ENCODE measurements around the gene ENDOU. TPM values are rescaled to one million over a fixed set of nuclear protein-coding genes. Genes with fewer than 3 reads are reported as not detected.

The ENDOU gene
- total RNA-seq, 1 experiment from 2014 or later = not detected

GRCh38 chr12:47755655-47756562 is 30.6 kb upstream of the ENDOU start:
- Histone ChIP-seq H3K9me3 (ENCODE audit: control insufficient read depth, insufficient read depth, low read depth, low read length) (no peaks in the 10 kb centered on the region), H3K27ac (ENCODE audit: low read length) (no peak overlapping the region), H3K27me3 (ENCODE audit: control insufficient read depth, insufficient read depth, low read length) (no peaks in the 10 kb centered on the region), H3K4me1 (ENCODE audit: control insufficient read depth, insufficient read depth, low read length) (peaks cover 30% of the 10 kb centered on the region), H3K36me3 (ENCODE audit: control insufficient read depth, insufficient read depth, low read length) (no peaks in the 10 kb centered on the region), H3K4me3 (ENCODE audit: low read depth in 2 of 2, low read length in 2 of 2) (no peak overlapping the region)
- TF ChIP-seq REST (IDR thresholded peaks at IDR 0.05; ENCODE audit: insufficient read depth in 1 of 2, low read depth in 2 of 2, low read length in 1 of 2) (no peak), TCF7L2 (IDR thresholded peaks at IDR 0.05; ENCODE audit: low read depth, low read length) (no peak), SIN3A (IDR thresholded peaks at IDR 0.05; ENCODE audit: borderline replicate concordance, insufficient read depth, low read depth, low read length) (no peak), POLR2AphosphoS5 (IDR thresholded peaks at IDR 0.05; ENCODE audit: low read depth, low read length) (no peak), CTCF (IDR thresholded peaks at IDR 0.05) (no peak)
- DNase-seq (ENCODE audit: low read depth, low spot score) = no peak
- in situ Hi-C loops (cut with HindIII; ENCODE audit: low pct_unique_long_range_greater_than_20kb, low sequenced_read_pairs) = no loop called here
- ChIA-PET POLR2A (no interaction called here), CTCF (no interaction called here)
- no TSS peak for BruUV-seq (replicated peaks)
- ATAC-seq = no peak
- intact Hi-C loops (cut with micrococcal nuclease; ENCODE audit: unreplicated experiment) = no loop called here

- ChIA-PET CTCF (interaction anchor here (0.6 kb wide), 1 partner anchor 257 kb away, joined by 4 read pairs; no protein-coding TSS in a partner anchor), POLR2A (no interaction called here)
- Histone ChIP-seq H3K9me3 (ENCODE audit: control insufficient read depth, insufficient read depth, low read depth, low read length) (no peaks in the 10 kb centered on the region), H3K27me3 (ENCODE audit: control insufficient read depth, insufficient read depth, low read length) (no peaks in the 10 kb centered on the region), H3K27ac (ENCODE audit: low read length) (no peak overlapping the region), H3K36me3 (ENCODE audit: control insufficient read depth, insufficient read depth, low read length) (no peaks in the 10 kb centered on the region), H3K4me3 (ENCODE audit: low read depth in 2 of 2, low read length in 2 of 2) (no peak overlapping the region), H3K4me1 (ENCODE audit: control insufficient read depth, insufficient read depth, low read length) (peaks cover 30% of the 10 kb centered on the region)
- intact Hi-C loops (cut with micrococcal nuclease; ENCODE audit: unreplicated experiment) = no loop called here
- BruUV-seq (replicated peaks) = no TSS peak
- DNase-seq (ENCODE audit: low read depth, low spot score) = no peak
- no peak for TF ChIP-seq TCF7L2 (IDR thresholded peaks at IDR 0.05; ENCODE audit: low read depth, low read length)
- TF ChIP-seq SIN3A (IDR thresholded peaks at IDR 0.05; ENCODE audit: borderline replicate concordance, insufficient read depth, low read depth, low read length) = no peak
- in situ Hi-C loops (cut with HindIII; ENCODE audit: low pct_unique_long_range_greater_than_20kb, low sequenced_read_pairs) = no loop called here
- ATAC-seq = no peak
Measured at GRCh38 chr12:47754881-47755280, 29.6 kb upstream of the ENDOU start.

GRCh38 chr12:47754126-47754525 is 28.8 kb upstream of the ENDOU start:
- intact Hi-C loops (cut with micrococcal nuclease; ENCODE audit: unreplicated experiment) = no loop called here
- BruUV-seq (replicated peaks) = no TSS peak
- Histone ChIP-seq H3K27ac (ENCODE audit: low read length) (peak overlapping the region; percentile 34; the same call in 1 of the 2 replicates), H3K36me3 (ENCODE audit: control insufficient read depth, insufficient read depth, low read length) (no peaks in the 10 kb centered on the region), H3K4me1 (ENCODE audit: control insufficient read depth, insufficient read depth, low read length) (peaks cover 28% of the 10 kb centered on the region), H3K9me3 (ENCODE audit: control insufficient read depth, insufficient read depth, low read depth, low read length) (no peaks in the 10 kb centered on the region), H3K4me3 (ENCODE audit: low read depth in 2 of 2, low read length in 2 of 2) (no peak overlapping the region), H3K27me3 (ENCODE audit: control insufficient read depth, insufficient read depth, low read length) (no peaks in the 10 kb centered on the region)
- ChIA-PET POLR2A (no interaction called here), CTCF (no interaction called here)
- DNase-seq (ENCODE audit: low read depth, low spot score) (no peak), ATAC-seq (no peak)
- TF ChIP-seq SIN3A (IDR thresholded peaks at IDR 0.05; ENCODE audit: borderline replicate concordance, insufficient read depth, low read depth, low read length) (no peak), CTCF (IDR thresholded peaks at IDR 0.05) (no peak), POLR2AphosphoS5 (IDR thresholded peaks at IDR 0.05; ENCODE audit: low read depth, low read length) (no peak), REST (IDR thresholded peaks at IDR 0.05; ENCODE audit: insufficient read depth in 1 of 2, low read depth in 2 of 2, low read length in 1 of 2) (no peak), TCF7L2 (IDR thresholded peaks at IDR 0.05; ENCODE audit: low read depth, low read length) (no peak)
- in situ Hi-C loops (cut with HindIII; ENCODE audit: low pct_unique_long_range_greater_than_20kb, low sequenced_read_pairs) = no loop called here
